Right lobe of liver (tissue), 4 donors: ENCODE measurements around the gene LMBRD1.

Source experiments
- POLR2A ChIP-seq: fragments of 450-650 bp; IDR thresholded peaks from one replicate; pipeline ENCODE4 v1.6.1; 2017; ENCODE audit warnings: antibody characterized with exemption, mild to moderate bottlenecking
- TF ChIP-seq, protein P1 (sequence below), 4 donors: fragments of 200-600 bp in 3 of 4; fragments of 450-650 bp in 1 of 4; IDR thresholded peaks; one replicate each; pipeline versions ENCODE4 v1.5.1 to v1.8.0; 2016 to 2022; ENCODE audit warnings: antibody characterized with exemption in 4 of 4, mild to moderate bottlenecking in 2 of 4
- donor health status: DM: no; HTN: no; CAD: no.
- donor health status: DM: no; HTN: no; CAD: no.
- donor health status: DM: no; HTN: yes; CAD: no.

DNA sequence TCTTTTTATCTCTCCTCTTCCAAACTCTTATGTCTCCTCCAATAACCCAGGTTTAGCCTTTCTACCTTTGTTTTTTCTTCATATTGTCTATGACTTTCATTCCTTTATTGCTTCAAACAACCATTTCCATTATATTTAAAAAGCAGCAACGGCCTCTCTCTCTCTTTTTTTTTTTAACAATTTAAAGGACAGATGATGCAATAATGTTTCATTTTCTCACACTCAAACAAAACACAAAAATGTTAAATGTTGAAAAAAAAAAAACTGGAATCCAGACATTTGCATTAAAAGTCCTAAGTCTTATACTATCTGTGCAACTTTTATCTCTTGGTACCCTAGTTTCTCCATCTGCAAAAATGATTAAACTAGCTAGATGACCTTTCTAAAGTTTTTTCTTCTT is 105.8 kb downstream of the LMBRD1 start:
- TF ChIP-seq, protein P1, sequence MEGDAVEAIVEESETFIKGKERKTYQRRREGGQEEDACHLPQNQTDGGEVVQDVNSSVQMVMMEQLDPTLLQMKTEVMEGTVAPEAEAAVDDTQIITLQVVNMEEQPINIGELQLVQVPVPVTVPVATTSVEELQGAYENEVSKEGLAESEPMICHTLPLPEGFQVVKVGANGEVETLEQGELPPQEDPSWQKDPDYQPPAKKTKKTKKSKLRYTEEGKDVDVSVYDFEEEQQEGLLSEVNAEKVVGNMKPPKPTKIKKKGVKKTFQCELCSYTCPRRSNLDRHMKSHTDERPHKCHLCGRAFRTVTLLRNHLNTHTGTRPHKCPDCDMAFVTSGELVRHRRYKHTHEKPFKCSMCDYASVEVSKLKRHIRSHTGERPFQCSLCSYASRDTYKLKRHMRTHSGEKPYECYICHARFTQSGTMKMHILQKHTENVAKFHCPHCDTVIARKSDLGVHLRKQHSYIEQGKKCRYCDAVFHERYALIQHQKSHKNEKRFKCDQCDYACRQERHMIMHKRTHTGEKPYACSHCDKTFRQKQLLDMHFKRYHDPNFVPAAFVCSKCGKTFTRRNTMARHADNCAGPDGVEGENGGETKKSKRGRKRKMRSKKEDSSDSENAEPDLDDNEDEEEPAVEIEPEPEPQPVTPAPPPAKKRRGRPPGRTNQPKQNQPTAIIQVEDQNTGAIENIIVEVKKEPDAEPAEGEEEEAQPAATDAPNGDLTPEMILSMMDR (IDR thresholded peaks at IDR 0.05): no peak
- TF ChIP-seq POLR2A: no peak
